Measurements from ENCODE around the gene ISX. TPM values are rescaled to one million over a fixed set of nuclear protein-coding genes. Genes with fewer than 3 reads are reported as not detected.

Gene ISX
- total RNA-seq, 4 donors from 2014 or later: 26.4 to 187 (median 115) TPM

DNA sequence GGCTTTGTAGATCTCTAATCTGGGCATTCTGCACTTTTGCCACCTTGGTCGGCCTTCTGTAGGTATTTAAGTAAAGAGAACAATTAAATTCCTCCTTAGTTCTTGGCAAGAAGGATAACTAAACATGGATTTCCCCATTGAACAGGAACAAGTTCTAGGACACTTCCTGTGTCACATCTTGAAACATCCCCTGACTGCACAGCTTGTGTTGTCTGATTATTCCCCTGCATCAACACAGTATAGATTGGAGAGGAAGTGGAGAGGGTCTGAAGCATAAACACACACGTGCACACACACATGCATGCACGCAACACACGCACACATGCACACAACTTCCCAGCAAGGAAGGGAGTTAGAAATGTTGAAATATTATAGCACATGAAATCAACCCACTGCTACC lies 8.6 kb downstream of the ISX start:
- no peaks in the 10 kb centered on the region for H3K9me3 ChIP-seq
- H3K27ac ChIP-seq: no peak overlapping the region
- H3K36me3 ChIP-seq: peaks cover 0 to 18% (median 0%) of the 10 kb centered on the region in 3 donors
- H3K4me3 ChIP-seq: no peak overlapping the region
- DNase-seq: no peak
- peaks cover 0 to 13% (median 0%) of the 10 kb centered on the region in 4 donors for H3K4me1 ChIP-seq
- TF ChIP-seq CTCF (IDR thresholded peaks at IDR 0.05): no peak
- no peak for TF ChIP-seq POLR2A (IDR thresholded peaks at IDR 0.05)
- no peaks in the 10 kb centered on the region for H3K27me3 ChIP-seq

- TF ChIP-seq POLR2A (IDR thresholded peaks at IDR 0.05): no peak
- TF ChIP-seq CTCF (IDR thresholded peaks at IDR 0.05): no peak
- H3K27ac ChIP-seq: no peak overlapping the region
- peaks cover 0 to 8% (median 0%) of the 10 kb centered on the region in 4 donors for H3K4me1 ChIP-seq
- H3K9me3 ChIP-seq: no peaks in the 10 kb centered on the region
- no peak for DNase-seq
- H3K4me3 ChIP-seq: no peak overlapping the region
- no peaks in the 10 kb centered on the region for H3K27me3 ChIP-seq
- peaks cover 0 to 25% (median 0%) of the 10 kb centered on the region in 3 donors for H3K36me3 ChIP-seq
Measured at GRCh38 chr22:35076630-35077029, 10.7 kb downstream of the ISX start.

GRCh38 chr22:35085621-35086020 lies 19.7 kb downstream of the ISX start:
- Histone ChIP-seq H3K4me1 (no peaks in the 10 kb centered on the region), H3K4me3 (no peak overlapping the region), H3K9me3 (peaks cover 0 to 7% (median 0%) of the 10 kb centered on the region in 4 donors), H3K27ac (no peak overlapping the region), H3K27me3 (no peaks in the 10 kb centered on the region), H3K36me3 (peaks cover 0 to 53% (median 0%) of the 10 kb centered on the region in 3 donors)
- no peak for TF ChIP-seq CTCF (IDR thresholded peaks at IDR 0.05)
- no peak for TF ChIP-seq POLR2A (IDR thresholded peaks at IDR 0.05)
- DNase-seq: no peak

DNA sequence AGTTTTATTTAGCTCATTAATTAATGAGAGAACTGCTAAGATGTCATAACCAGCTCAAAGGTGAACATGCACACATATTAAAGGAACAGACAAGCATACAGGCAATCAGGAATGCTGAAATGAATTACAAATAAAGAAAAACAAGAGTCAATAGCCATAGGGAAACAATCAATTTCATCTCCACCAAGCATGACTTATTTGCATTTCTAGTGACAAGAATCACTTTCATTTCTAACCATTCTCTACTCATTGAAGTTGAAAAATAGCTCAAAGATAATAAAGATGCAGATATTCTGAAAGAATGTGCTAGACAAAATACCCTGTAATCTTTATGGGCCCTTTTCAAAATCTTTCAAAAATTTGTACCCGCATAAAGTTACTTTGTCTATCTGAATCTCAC lies 23.2 kb downstream of the ISX start:
- no peak for DNase-seq
- TF ChIP-seq CTCF (IDR thresholded peaks at IDR 0.05) (no peak), POLR2A (IDR thresholded peaks at IDR 0.05) (no peak)
- no peaks in the 10 kb centered on the region for H3K4me1 ChIP-seq
- H3K36me3 ChIP-seq: peaks cover 0 to 24% (median 0%) of the 10 kb centered on the region in 3 donors
- H3K9me3 ChIP-seq: no peaks in the 10 kb centered on the region
- H3K27me3 ChIP-seq: no peaks in the 10 kb centered on the region
- no peak overlapping the region for H3K4me3 ChIP-seq
- H3K27ac ChIP-seq: no peak overlapping the region

DNA sequence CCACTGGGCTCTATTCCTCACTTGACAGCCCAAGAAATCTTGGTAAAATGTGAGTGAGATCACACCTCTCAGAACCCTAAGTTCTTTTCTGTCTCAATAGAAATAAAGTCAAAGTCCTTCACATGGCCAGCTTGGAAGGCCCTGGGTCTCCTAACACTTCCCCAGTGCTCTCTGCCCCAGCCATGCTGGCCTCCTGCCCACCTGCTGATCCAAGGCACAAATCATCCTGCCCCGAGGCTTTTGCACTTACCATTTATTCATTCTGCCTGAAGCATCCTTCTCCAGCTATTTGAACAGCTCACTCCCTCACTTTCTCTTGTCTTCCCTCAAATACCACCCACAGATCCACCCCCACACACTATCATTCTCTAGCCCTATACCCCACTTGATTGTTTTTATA lies 26.4 kb downstream of the ISX start:
- Histone ChIP-seq H3K36me3 (no peaks in the 10 kb centered on the region), H3K27ac (peak overlapping the region in 1 of 4 donors; percentile 19), H3K9me3 (no peaks in the 10 kb centered on the region), H3K4me1 (no peaks in the 10 kb centered on the region), H3K4me3 (no peak overlapping the region), H3K27me3 (no peaks in the 10 kb centered on the region)
- no peak for TF ChIP-seq POLR2A (IDR thresholded peaks at IDR 0.05)
- no peak for TF ChIP-seq CTCF (IDR thresholded peaks at IDR 0.05)
- DNase-seq: no peak

GRCh38 chr22:35098921-35099320 lies 33.0 kb downstream of the ISX start:
- Histone ChIP-seq H3K4me1 (no peaks in the 10 kb centered on the region), H3K4me3 (no peak overlapping the region), H3K27ac (no peak overlapping the region), H3K27me3 (no peaks in the 10 kb centered on the region), H3K9me3 (no peaks in the 10 kb centered on the region), H3K36me3 (no peaks in the 10 kb centered on the region)
- DNase-seq: peak in 1 of 3 donors; percentile 21
- TF ChIP-seq POLR2A (IDR thresholded peaks at IDR 0.05) (no peak), CTCF (IDR thresholded peaks at IDR 0.05) (no peak)
